Neural cell (in vitro differentiated cells): ENCODE results near the gene LRRC63.

Experiments used
- CTCF ChIP-seq: fragments of 450-650 bp; IDR thresholded peaks from 2 replicates; pipeline ENCODE4 v1.5.1; 2014; ENCODE audit warnings: antibody characterized with exemption, mild to moderate bottlenecking, moderate library complexity; ENCODE audit not compliant: poor library complexity, severe bottlenecking
- EP300 ChIP-seq: fragments of 450-650 bp; conservative IDR thresholded peaks from 2 replicates; pipeline ENCODE4 v1.6.1; 2014; ENCODE audit warnings: antibody characterized with exemption, mild to moderate bottlenecking, moderate library complexity; ENCODE audit not compliant: poor library complexity, severe bottlenecking
- RAD21 ChIP-seq: fragments of 450-650 bp; conservative IDR thresholded peaks from 2 replicates; pipeline ENCODE4 v1.6.1; 2014; ENCODE audit warnings: antibody characterized with exemption, mild to moderate bottlenecking, moderate library complexity
- REST ChIP-seq: IDR thresholded peaks from 2 replicates; pipeline ENCODE4 v1.6.1; 2012; ENCODE audit warnings: borderline replicate concordance

GRCh38 chr13:46198696-46199193 lies 13.0 kb upstream of the LRRC63 start:
- TF ChIP-seq CTCF (no peak), RAD21 (no peak), EP300 (no peak), REST (no peak)
